Cardiac muscle cell (in vitro differentiated cells and primary cell): Measurements from ENCODE around the gene FRMD4B. TPM values are rescaled to one million over a fixed set of nuclear protein-coding genes. Genes with fewer than 3 reads are reported as not detected.

Experiments
- DNase-seq, 2 donors: peaks; one replicate each; pipeline versions ENCODE4 v3.0.0 to v3.0.0-alpha.2; 2010 to 2017; ENCODE audit warnings: low read depth in 1 of 2, low spot score in 1 of 2
- H3K27ac ChIP-seq: fragments of 200-600 bp; sonication (generic); 2 replicates; pipeline ENCODE4 v1.5.1; 2016
- H3K27me3 ChIP-seq: fragments of 200-600 bp; sonication (generic); 2 replicates; pipeline ENCODE4 v1.6.0; 2016; ENCODE audit warnings: control low read depth
- H3K36me3 ChIP-seq: fragments of 200-600 bp; sonication (generic); 2 replicates; pipeline ENCODE4 v1.5.1; 2016; ENCODE audit warnings: control low read depth
- H3K4me1 ChIP-seq: fragments of 200-600 bp; sonication (generic); 2 replicates; pipeline ENCODE4 v1.8.1; 2017; ENCODE audit warnings: low read depth, mild to moderate bottlenecking, mixed run types
- H3K4me3 ChIP-seq: fragments of 200-600 bp; sonication (generic); 2 replicates; pipeline ENCODE4 v1.5.1; 2016; ENCODE audit warnings: mild to moderate bottlenecking
- H3K9me3 ChIP-seq: fragments of 200-600 bp; sonication (generic); 2 replicates; pipeline ENCODE4 v1.5.1; 2017; ENCODE audit warnings: low read depth, mild to moderate bottlenecking, control low read depth
- polyA plus RNA-seq: library from polyadenylated mRNA; unstranded; fragments of >200 nt; fragmentation: Nextera tagmentation; extraction: Ambion mirVana; gene quantifications from 2 replicates; pipeline ENCODE4 v1.2.1, GENCODE V29; 2016
- total RNA-seq: library from RNA; depleted of rRNA; stranded (reverse); fragments of >200 nt; gene quantifications from 2 replicates; pipeline ENCODE4 v1.2.3, GENCODE V29; 2016
- TF ChIP-seq, protein P1 (sequence below): IDR thresholded peaks from 2 replicates; pipeline ENCODE4 v1.5.1; 2012; ENCODE audit warnings: low read depth, mild to moderate bottlenecking, low read length

FRMD4B gene
- total and polyA plus RNA-seq, 2 experiments from 2014 or later: 38.6 to 78.7 TPM

GRCh38 chr3:69252141-69252540, 133.7 kb downstream of the FRMD4B start:
- Histone ChIP-seq H3K4me3 (no peak overlapping the region), H3K4me1 (peaks cover 30% of the 10 kb centered on the region), H3K27ac (peak overlapping the region; percentile 71), H3K36me3 (no peaks in the 10 kb centered on the region), H3K9me3 (no peaks in the 10 kb centered on the region), H3K27me3 (no peaks in the 10 kb centered on the region)
- TF ChIP-seq, protein P1, sequence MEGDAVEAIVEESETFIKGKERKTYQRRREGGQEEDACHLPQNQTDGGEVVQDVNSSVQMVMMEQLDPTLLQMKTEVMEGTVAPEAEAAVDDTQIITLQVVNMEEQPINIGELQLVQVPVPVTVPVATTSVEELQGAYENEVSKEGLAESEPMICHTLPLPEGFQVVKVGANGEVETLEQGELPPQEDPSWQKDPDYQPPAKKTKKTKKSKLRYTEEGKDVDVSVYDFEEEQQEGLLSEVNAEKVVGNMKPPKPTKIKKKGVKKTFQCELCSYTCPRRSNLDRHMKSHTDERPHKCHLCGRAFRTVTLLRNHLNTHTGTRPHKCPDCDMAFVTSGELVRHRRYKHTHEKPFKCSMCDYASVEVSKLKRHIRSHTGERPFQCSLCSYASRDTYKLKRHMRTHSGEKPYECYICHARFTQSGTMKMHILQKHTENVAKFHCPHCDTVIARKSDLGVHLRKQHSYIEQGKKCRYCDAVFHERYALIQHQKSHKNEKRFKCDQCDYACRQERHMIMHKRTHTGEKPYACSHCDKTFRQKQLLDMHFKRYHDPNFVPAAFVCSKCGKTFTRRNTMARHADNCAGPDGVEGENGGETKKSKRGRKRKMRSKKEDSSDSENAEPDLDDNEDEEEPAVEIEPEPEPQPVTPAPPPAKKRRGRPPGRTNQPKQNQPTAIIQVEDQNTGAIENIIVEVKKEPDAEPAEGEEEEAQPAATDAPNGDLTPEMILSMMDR: no peak
- DNase-seq: no peak

DNA sequence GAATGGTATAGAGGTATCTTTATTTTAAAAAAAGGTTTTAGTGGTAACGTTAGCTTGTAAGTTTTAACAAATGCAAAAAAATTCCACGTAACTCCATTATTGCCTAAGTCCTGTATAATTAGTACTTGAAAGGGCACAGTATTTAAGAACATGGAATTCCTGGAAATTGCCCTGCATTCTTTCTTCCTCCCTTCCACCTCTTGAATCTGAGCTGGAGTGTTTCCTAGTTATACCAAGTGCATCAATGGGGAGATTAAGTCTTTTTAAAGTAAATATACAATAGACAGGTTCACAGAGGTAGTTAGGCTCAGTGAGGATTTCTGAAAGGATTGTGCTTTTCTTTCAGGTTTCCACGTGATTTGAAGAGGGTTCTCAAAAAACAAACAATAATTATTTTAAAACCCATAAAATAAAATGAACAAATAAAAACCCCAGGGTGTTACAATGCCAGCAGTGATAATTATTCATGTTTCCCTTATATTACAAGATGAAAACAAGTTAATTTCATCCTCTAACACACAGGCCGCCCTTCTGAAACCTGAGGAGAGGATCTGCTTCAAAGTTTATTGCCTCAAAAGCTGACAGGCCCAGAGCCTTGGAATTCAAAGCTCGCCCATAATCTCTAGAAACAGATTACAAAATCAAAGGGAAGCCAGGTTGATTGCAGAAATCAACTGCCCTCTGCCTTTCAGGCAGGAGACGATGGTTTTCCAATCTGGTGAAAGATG, 134.6 kb downstream of the FRMD4B start:
- peaks cover 37% of the 10 kb centered on the region for H3K4me1 ChIP-seq
- TF ChIP-seq, protein P1: no peak
- H3K27ac ChIP-seq: peak overlapping the region; percentile 71
- H3K9me3 ChIP-seq: no peaks in the 10 kb centered on the region
- no peaks in the 10 kb centered on the region for H3K36me3 ChIP-seq
- no peak overlapping the region for H3K4me3 ChIP-seq
- H3K27me3 ChIP-seq: no peaks in the 10 kb centered on the region
- DNase-seq: peak in 1 of 2 donors; percentile 18

DNA sequence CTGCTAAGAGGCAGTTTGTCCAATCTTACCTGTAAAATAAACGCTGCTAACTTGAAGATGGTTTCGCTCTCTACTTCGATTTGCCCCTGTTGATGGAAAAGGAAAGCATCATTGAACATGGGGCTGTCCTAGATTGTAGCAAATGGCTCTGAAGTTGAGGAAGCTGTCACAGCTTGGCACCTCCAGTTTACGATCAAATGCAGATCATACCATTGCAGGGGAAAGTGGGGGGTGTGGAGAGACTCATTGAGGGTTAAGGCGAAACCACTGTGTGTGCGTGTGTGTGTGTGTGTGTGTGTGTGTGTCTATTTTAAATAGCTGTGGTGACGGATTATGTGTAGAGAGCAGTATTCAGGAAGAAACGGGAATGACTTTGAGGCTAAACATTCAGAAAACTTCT, 135.9 kb downstream of the FRMD4B start:
- peak; percentile 6 to 85 for DNase-seq
- peak overlapping the region; percentile 91 for H3K27ac ChIP-seq
- H3K9me3 ChIP-seq: no peaks in the 10 kb centered on the region
- peaks cover 37% of the 10 kb centered on the region for H3K4me1 ChIP-seq
- H3K27me3 ChIP-seq: no peaks in the 10 kb centered on the region
- H3K36me3 ChIP-seq: no peaks in the 10 kb centered on the region
- H3K4me3 ChIP-seq: peak overlapping the region; percentile 69
- TF ChIP-seq, protein P1: no peak

GRCh38 chr3:69249001-69249400, 136.9 kb downstream of the FRMD4B start:
- no peaks in the 10 kb centered on the region for H3K36me3 ChIP-seq
- no peak for DNase-seq
- H3K27ac ChIP-seq: peak overlapping the region; percentile 91
- H3K27me3 ChIP-seq: no peaks in the 10 kb centered on the region
- no peaks in the 10 kb centered on the region for H3K9me3 ChIP-seq
- TF ChIP-seq, protein P1: no peak
- peak overlapping the region; percentile 69 for H3K4me3 ChIP-seq
- peaks cover 44% of the 10 kb centered on the region for H3K4me1 ChIP-seq

DNA sequence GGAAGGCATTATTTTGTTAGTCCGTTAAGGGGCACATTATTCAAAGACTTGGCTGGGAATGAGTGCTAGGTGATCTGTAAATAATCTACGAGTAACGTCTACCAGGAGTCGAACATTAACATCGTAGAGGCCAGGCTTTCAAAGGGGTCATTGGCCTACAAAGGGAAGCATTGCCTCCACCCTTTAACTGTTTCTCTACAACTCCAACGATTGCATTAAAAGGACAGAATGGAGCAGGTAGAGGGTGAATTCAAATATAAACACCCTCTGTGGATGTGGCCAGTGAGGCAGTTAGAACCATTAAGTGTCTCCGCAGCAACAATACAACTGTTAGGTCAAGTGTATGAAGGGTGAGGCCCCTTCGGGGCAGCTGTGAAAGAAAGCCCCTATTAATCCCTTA, 137.5 kb downstream of the FRMD4B start:
- no peaks in the 10 kb centered on the region for H3K27me3 ChIP-seq

More for the DNA sequence above, 137.5 kb downstream of the FRMD4B start:
- TF ChIP-seq, protein P1: no peak
- H3K36me3 ChIP-seq: no peaks in the 10 kb centered on the region
- peak in 1 of 2 donors; percentile 43 for DNase-seq
- no peaks in the 10 kb centered on the region for H3K9me3 ChIP-seq
- H3K4me1 ChIP-seq: peaks cover 48% of the 10 kb centered on the region
- peak overlapping the region; percentile 69 for H3K4me3 ChIP-seq
- H3K27ac ChIP-seq: peak overlapping the region; percentile 91
